Gastrocnemius medialis (tissue), 4 donors: ENCODE results near the gene FMOD. TPM values are rescaled to one million over a fixed set of nuclear protein-coding genes. Genes with fewer than 3 reads are reported as not detected.
A peak's percentile ranks its signal among the peaks of the same experiment; 100 is the strongest.

Source experiments
- ATAC-seq, 2 donors: fragments of 150-250 bp; one replicate each; pipeline ENCODE4 v1.9.1; 2016
- DNase-seq, 2 donors: peaks; one replicate each; pipeline ENCODE4 v3.0.0-alpha.2; 2019
- H3K27ac ChIP-seq, 4 donors: fragments of 200-600 bp; sonication (generic); 1 replicate in 1 of 4; 2 replicates in 3 of 4; pipeline ENCODE4 v1.5.1; 2016 to 2018; ENCODE audit warnings: mild to moderate bottlenecking in 2 of 4, moderate library complexity in 1 of 4
- H3K27me3 ChIP-seq, 3 donors: fragments of 200-600 bp; sonication (generic) in 2 of 3; 1 replicate in 1 of 3; 2 replicates in 2 of 3; pipeline versions ENCODE4 v1.5.1 to v1.6.0; 2016 to 2019; ENCODE audit warnings: mild to moderate bottlenecking in 1 of 3, moderate library complexity in 1 of 3
- H3K36me3 ChIP-seq, 2 donors: fragments of 200-600 bp; sonication (generic) in 1 of 2; one replicate each; pipeline ENCODE4 v1.5.1; 2017 to 2018
- H3K4me1 ChIP-seq, 2 donors: fragments of 200-600 bp; sonication (generic) in 1 of 2; one replicate each; pipeline ENCODE4 v1.5.1; 2016 to 2017; ENCODE audit warnings: mild to moderate bottlenecking in 2 of 2
- H3K4me3 ChIP-seq, 4 donors: fragments of 200-600 bp; sonication (generic) in 3 of 4; 1 replicate in 1 of 4; 2 replicates in 3 of 4; pipeline ENCODE4 v1.5.1; 2016 to 2019; ENCODE audit warnings: mild to moderate bottlenecking in 2 of 4
- H3K9me3 ChIP-seq, 3 donors: fragments of 200-600 bp; sonication (generic) in 2 of 3; 1 replicate in 1 of 3; 2 replicates in 2 of 3; pipeline ENCODE4 v1.5.1; 2016 to 2019
- POLR2A ChIP-seq, 2 donors: fragments of 450-650 bp; IDR thresholded peaks; one replicate each; pipeline ENCODE4 v1.6.1; 2017; ENCODE audit warnings: antibody characterized with exemption in 2 of 2, mild to moderate bottlenecking in 2 of 2, moderate library complexity in 2 of 2
- in situ Hi-C, 4 donors: fragments of 200-750 bp; cut with MboI; loops; one replicate each; pipeline versions ENCODE4 v1.15.0 to v1.8.0; 2017; ENCODE audit warnings: low sequenced_read_pairs in 4 of 4
- intact Hi-C: fragments of 100-400 bp; cut with DNase I; formaldehyde crosslinking; loops from one replicate; pipeline ENCODE4 v1.15.1; 2023; ENCODE audit warnings: low total_unique reads
- total RNA-seq, 4 donors: library from RNA; depleted of rRNA; stranded (reverse); fragments of >200 nt; gene quantifications; one replicate each; pipeline versions ENCODE4 v1.1.0 to v1.2.3, GENCODE V29; 2016
- TF ChIP-seq, protein P1 (sequence below), 5 experiments: fragments of 450-650 bp in 3 of 5; fragments of 200-600 bp in 2 of 5; sonication (generic) in 2 of 5; IDR thresholded peaks in 4 of 5; conservative IDR thresholded peaks in 1 of 5; 1 replicate in 4 of 5; 2 replicates in 1 of 5; pipeline ENCODE4 v1.5.1; 2016 to 2019; ENCODE audit warnings: antibody characterized with exemption in 5 of 5, mild to moderate bottlenecking in 3 of 5, moderate library complexity in 3 of 5

Gene FMOD
- total RNA-seq, 4 donors from 2014 or later, result 6.3 to 15.8 (median 7.8) TPM

DNA sequence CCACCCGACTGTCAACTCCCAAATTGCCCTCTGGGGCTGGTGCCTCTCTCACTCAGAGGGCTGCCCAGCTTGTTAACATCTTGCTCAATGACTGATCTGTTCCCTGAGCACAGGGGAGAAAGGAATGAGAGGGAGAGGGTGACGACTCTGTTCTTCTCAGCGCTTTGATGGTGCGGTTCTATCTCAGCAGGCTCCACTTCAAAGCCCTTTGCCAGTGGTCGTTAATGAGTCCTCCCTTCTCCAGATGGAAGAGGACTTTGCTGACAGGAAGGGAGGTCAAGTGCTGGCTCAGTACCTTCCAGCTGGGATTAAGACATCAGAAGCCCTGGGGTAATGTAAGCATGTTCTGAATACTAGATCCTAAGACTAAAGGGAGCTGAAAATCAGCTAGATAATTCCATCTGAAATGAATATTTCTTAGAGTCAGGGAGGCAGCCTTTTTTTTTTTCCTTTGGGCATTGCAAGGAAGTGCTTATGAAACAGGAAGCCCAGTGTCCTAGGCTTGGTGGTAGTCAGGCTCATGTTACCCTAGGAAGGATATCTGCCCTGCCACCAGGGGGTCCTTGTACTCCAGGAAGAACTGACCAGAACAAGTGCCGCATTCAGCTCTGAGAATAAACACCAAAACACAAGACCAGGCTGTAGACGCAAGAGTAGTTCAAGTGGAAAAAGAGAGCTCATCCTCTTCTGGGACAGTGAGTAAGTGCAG, 4.7 kb downstream of the FMOD start:
- TF ChIP-seq, protein P1, sequence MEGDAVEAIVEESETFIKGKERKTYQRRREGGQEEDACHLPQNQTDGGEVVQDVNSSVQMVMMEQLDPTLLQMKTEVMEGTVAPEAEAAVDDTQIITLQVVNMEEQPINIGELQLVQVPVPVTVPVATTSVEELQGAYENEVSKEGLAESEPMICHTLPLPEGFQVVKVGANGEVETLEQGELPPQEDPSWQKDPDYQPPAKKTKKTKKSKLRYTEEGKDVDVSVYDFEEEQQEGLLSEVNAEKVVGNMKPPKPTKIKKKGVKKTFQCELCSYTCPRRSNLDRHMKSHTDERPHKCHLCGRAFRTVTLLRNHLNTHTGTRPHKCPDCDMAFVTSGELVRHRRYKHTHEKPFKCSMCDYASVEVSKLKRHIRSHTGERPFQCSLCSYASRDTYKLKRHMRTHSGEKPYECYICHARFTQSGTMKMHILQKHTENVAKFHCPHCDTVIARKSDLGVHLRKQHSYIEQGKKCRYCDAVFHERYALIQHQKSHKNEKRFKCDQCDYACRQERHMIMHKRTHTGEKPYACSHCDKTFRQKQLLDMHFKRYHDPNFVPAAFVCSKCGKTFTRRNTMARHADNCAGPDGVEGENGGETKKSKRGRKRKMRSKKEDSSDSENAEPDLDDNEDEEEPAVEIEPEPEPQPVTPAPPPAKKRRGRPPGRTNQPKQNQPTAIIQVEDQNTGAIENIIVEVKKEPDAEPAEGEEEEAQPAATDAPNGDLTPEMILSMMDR (IDR thresholded peaks at IDR 0.05 in 4 of 5, conservative IDR thresholded peaks at IDR 0.05 in 1 of 5), result no peak
- no peak for TF ChIP-seq POLR2A (IDR thresholded peaks at IDR 0.05)
- Histone ChIP-seq H3K36me3 (no peaks in the 10 kb centered on the region), H3K4me1 (no peaks in the 10 kb centered on the region), H3K27ac (peak overlapping the region; percentile 24 to 69 (median 34)), H3K27me3 (no peaks in the 10 kb centered on the region), H3K4me3 (no peak overlapping the region), H3K9me3 (no peaks in the 10 kb centered on the region)
- DNase-seq (no peak), ATAC-seq (peak in 1 of 2 donors; percentile 52)
- in situ Hi-C loops (loop anchor here in 2 of 4 donors (10.0 kb wide), 2 partner anchors 139 to 359 kb away; no protein-coding TSS in a partner anchor), intact Hi-C loops (no loop called here)

DNA sequence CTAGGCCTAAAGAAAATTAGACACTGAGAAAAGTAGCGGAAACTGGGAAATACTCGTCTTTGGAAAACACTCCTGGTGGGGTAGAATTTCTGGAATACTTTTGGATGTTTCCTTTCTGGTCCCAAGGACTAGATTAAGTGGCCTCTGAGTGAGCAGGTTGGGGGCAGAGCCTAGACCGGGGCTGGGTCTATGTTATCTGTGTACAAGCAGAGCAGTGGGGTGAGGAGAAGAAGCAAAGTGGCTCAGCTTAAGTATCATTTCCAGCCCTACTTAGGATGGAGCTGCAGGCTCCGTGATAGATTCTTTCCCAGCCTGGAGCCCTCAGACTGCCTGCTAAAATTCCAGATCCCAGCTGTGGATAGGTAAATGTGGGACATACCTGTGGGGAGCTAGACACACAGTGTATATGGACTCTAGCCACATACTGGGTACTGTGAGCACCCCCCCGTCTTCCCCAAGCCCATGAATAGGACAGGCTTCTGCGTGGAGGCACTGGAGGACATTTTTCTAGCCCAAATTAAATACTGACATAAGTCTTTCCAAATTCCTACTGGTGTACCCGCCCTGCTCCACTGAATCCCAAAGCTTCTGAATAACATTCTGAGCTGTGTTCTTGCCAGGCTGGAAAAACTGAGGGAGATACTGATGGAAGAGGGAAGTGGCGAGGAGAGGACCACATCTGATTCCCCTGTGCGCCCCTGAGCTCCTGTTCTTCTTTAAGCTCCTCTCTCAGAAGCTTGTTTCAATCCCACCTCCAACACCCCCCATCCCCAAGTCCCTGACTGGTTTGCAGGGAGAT, 6.8 kb downstream of the FMOD start:
- no peak overlapping the region for H3K4me3 ChIP-seq
- H3K27me3 ChIP-seq, result no peaks in the 10 kb centered on the region
- peaks cover 4 to 8% of the 10 kb centered on the region in 2 donors for H3K4me1 ChIP-seq
- intact Hi-C loops (loop anchor here (5.0 kb wide), 2 partner anchors 98 to 358 kb away; no protein-coding TSS in a partner anchor), in situ Hi-C loops (loop anchor here (5.0 to 10.0 kb wide), 3 partner anchors 141 to 361 kb away; no protein-coding TSS in a partner anchor)
- DNase-seq (no peak), ATAC-seq (no peak)
- TF ChIP-seq POLR2A (IDR thresholded peaks at IDR 0.05), result no peak
- TF ChIP-seq, protein P1 (IDR thresholded peaks at IDR 0.05 in 4 of 5, conservative IDR thresholded peaks at IDR 0.05 in 1 of 5), result no peak
- peak overlapping the region in 1 of 4 donors; percentile 31 for H3K27ac ChIP-seq
- H3K9me3 ChIP-seq, result no peaks in the 10 kb centered on the region
- H3K36me3 ChIP-seq, result no peaks in the 10 kb centered on the region

DNA sequence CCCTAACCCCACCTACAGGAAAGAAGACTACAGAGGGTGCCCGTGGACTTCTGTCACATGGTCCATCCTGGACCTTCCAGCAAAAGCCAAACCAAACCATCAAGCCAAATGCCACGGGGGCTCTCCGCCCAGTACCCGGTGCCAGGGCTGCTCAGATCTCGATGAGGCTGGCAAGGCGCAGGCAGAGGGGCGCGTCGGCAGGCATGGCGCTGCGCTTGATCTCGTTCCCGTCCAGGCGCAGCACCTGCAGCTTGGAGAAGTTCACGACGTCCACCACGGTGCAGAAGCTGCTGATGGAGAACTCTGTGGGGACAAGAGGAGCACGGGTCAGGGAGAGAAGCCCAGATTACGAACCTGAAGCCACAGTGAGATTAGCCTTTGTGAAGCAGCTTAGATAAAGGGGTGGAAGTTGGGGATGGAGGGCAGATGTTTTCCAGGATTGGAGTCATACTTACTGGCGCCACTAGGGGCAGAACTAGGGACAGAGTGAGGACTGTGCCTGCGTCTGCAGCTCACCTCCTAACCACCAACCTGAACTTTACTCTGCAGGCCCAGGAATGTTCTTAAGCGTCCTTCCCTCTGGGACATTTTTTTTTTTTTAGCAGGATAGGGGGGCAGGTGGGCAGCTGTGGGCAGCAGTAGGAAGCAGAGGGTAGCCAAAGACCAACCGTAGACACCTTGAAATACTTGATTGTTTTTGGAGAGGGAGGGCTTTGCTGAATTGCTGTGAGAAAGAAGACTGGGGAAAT, 8.6 kb downstream of the FMOD start:
- no peak for DNase-seq
- no peaks in the 10 kb centered on the region for H3K36me3 ChIP-seq
- no peaks in the 10 kb centered on the region for H3K9me3 ChIP-seq
- no peaks in the 10 kb centered on the region for H3K27me3 ChIP-seq
- intact Hi-C loops (loop anchor here (5.0 kb wide), 2 partner anchors 100 to 360 kb away; no protein-coding TSS in a partner anchor), in situ Hi-C loops (loop anchor here (5.0 to 10.0 kb wide), 3 partner anchors 142 to 362 kb away; no protein-coding TSS in a partner anchor)
- no peak overlapping the region for H3K27ac ChIP-seq
- no peak for TF ChIP-seq POLR2A (IDR thresholded peaks at IDR 0.05)
- TF ChIP-seq, protein P1 (IDR thresholded peaks at IDR 0.05 in 4 of 5, conservative IDR thresholded peaks at IDR 0.05 in 1 of 5), result peak; percentile 30 to 79 (median 68)
- H3K4me1 ChIP-seq, result peaks cover 7 to 18% of the 10 kb centered on the region in 2 donors
- ATAC-seq, result peak in 1 of 2 donors; percentile 39
- H3K4me3 ChIP-seq, result no peak overlapping the region

DNA sequence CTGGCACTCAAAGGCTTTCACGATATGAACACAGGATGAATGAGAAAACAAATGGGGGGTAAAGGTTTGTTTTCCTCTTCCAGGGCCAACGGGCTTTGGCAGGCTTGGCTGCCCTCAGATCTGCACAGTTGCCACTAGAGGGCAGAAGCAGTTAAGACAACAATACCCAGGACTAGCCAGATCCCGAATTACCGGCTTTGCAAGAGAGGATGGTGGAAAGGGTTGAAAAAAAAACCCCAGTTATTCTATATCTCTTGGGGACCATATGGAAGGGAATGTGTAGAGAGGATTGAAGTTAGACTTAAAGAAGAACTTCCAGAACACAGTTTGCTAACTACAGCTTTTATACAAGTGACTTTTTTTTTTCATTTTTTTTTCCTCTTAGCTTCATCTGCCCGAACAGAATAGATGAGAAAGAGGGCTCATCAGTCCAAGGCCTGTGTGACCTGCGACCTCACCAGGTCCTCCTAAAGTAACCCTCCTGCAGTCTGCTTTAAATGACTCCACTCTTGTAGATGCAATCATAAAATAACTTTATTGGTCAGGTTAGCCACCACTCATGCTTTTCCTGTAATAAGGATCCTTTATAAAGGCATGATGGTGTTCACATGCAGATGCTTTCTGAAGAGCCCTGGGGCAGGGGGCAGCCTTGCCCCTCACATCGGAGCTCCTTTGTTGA, 10.7 kb downstream of the FMOD start:
- peak overlapping the region; percentile 0 to 71 (median 26) for H3K27ac ChIP-seq
- intact Hi-C loops, result loop anchor here (1.0 to 5.0 kb wide), 3 partner anchors 102 to 362 kb away; no protein-coding TSS in a partner anchor
- peak; percentile 63 to 67 for DNase-seq
- H3K4me3 ChIP-seq, result no peak overlapping the region
- in situ Hi-C loops, result loop anchor here (5.0 to 10.0 kb wide), 3 partner anchors 145 to 365 kb away; no protein-coding TSS in a partner anchor
- H3K4me1 ChIP-seq, result peaks cover 29 to 37% of the 10 kb centered on the region in 2 donors
- no peaks in the 10 kb centered on the region for H3K27me3 ChIP-seq
- ATAC-seq, result peak; percentile 53 to 65
- H3K36me3 ChIP-seq, result no peaks in the 10 kb centered on the region
- no peaks in the 10 kb centered on the region for H3K9me3 ChIP-seq
- no peak for TF ChIP-seq POLR2A (IDR thresholded peaks at IDR 0.05)
- TF ChIP-seq, protein P1 (IDR thresholded peaks at IDR 0.05 in 4 of 5, conservative IDR thresholded peaks at IDR 0.05 in 1 of 5), result peak; percentile 71 to 89 (median 87)
